ENCODE results near the gene PRPF39.

Gene PRPF39

GRCh38 chr14:45044638-45045037 is 39.3 kb upstream of the PRPF39 start:
- H3K27ac ChIP-seq = no peak overlapping the region
- TF ChIP-seq, protein P1, sequence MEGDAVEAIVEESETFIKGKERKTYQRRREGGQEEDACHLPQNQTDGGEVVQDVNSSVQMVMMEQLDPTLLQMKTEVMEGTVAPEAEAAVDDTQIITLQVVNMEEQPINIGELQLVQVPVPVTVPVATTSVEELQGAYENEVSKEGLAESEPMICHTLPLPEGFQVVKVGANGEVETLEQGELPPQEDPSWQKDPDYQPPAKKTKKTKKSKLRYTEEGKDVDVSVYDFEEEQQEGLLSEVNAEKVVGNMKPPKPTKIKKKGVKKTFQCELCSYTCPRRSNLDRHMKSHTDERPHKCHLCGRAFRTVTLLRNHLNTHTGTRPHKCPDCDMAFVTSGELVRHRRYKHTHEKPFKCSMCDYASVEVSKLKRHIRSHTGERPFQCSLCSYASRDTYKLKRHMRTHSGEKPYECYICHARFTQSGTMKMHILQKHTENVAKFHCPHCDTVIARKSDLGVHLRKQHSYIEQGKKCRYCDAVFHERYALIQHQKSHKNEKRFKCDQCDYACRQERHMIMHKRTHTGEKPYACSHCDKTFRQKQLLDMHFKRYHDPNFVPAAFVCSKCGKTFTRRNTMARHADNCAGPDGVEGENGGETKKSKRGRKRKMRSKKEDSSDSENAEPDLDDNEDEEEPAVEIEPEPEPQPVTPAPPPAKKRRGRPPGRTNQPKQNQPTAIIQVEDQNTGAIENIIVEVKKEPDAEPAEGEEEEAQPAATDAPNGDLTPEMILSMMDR (conservative IDR thresholded peaks at IDR 0.05; ENCODE audit: low read depth) = no peak
- DNase-seq (ENCODE audit: low spot score) = no peak
- CTCF ChIA-PET = interaction anchor here (0.6 kb wide), 1 partner anchor 87 kb away, joined by 7 read pairs; no protein-coding TSS in a partner anchor
- POLR2A ChIA-PET (ENCODE audit: low non-redundant PET) = no interaction called here

DNA sequence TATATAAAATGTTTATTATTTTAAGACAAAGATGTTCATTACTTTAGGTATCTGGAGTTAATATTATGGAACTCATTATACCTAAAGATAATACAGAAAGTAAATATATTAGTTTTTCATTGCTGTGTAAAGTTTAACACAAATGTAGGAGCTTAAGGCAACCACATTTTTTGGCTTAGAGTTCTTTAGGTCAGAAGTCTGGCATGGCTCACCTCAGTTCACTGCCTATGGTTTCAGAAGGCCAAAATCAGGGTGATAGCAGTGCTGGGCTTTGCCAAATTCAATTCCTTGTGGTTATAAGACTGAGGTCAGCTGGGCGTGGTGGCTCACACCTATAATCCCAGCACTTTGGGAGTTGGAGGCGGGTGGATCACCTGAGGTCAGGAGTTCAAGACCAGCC is 35.5 kb upstream of the PRPF39 start:
- TF ChIP-seq, protein P1 (conservative IDR thresholded peaks at IDR 0.05; ENCODE audit: low read depth) = no peak

DNA sequence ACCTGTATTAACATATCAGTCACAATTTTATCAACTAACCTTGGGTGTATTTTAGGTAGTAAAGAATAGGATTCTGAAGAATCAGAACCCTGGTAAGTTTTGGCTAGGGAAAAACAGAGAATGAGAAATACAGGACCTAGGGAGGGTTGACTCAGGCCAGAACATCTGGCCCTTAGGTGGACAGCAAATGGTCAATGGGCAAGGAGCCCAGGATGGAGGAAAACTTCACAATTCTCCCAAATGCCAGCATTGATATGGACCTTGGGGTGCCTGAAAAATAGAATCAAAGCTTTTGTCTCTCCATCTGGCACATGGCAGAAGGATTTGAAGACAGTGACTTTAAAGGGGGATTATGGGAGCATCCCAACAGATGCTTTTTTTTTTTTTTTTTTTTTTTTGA is 32.7 kb upstream of the PRPF39 start:
- no peak overlapping the region for H3K27ac ChIP-seq
- TF ChIP-seq, protein P1 (conservative IDR thresholded peaks at IDR 0.05; ENCODE audit: low read depth) = no peak
- DNase-seq (ENCODE audit: low spot score) = no peak
- ChIA-PET CTCF (no interaction called here), POLR2A (ENCODE audit: low non-redundant PET) (no interaction called here)

More for the DNA sequence above, 35.5 kb upstream of the PRPF39 start:
- H3K27ac ChIP-seq = no peak overlapping the region
- DNase-seq (ENCODE audit: low spot score) = no peak
- POLR2A ChIA-PET (ENCODE audit: low non-redundant PET) = no interaction called here
- CTCF ChIA-PET = no interaction called here

GRCh38 chr14:45051896-45052295 is 32.0 kb upstream of the PRPF39 start:
- DNase-seq (ENCODE audit: low spot score) = no peak
- POLR2A ChIA-PET (ENCODE audit: low non-redundant PET) = no interaction called here
- TF ChIP-seq, protein P1 (conservative IDR thresholded peaks at IDR 0.05; ENCODE audit: low read depth) = no peak
- H3K27ac ChIP-seq = no peak overlapping the region
- CTCF ChIA-PET = no interaction called here

DNA sequence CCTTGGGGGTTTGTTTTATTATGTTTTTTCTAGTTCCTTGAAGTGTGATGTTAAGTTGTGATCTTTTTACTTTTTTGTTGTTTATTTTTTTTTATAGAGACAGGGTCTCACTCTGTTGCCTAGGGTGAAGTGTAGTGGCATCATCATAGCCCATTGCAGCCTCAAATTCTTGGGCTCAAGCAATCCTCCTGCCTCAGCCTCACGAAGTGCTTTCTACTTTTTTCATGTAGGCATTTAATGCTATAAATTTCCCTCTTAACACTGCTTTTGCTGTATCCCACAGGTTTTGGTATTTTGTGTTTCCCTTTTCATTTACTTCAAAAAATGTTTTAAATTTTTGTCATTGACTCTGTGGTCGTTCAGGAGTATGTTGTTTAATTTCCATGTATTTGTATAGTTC is 26.6 kb upstream of the PRPF39 start:
- DNase-seq (ENCODE audit: low spot score) = no peak
- H3K27ac ChIP-seq = no peak overlapping the region
- TF ChIP-seq, protein P1 (conservative IDR thresholded peaks at IDR 0.05; ENCODE audit: low read depth) = no peak
- ChIA-PET POLR2A (ENCODE audit: low non-redundant PET) (no interaction called here), CTCF (no interaction called here)

DNA sequence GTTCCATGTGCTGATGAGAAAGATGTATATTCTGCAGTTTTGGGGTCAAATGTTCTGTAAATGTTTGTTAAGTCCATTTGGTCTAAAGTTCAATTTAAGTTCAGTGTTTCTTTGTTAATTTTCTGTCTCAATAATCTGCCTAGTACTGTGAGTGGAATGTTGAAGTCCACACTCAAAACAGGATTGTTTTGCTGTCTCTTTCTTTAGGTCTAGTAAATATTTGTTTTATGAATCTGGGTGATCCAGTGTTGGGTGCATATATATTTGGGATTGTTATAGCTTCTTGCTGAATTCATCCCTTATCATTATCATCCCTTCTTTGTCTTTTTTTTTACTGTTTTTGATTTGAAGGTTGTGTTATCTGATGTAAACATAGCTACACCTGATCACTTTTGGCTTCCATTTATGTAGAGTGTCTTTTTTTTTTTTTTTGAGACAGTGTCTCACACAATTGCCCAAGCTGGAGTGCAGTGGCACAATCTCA is 26.0 kb upstream of the PRPF39 start:
- TF ChIP-seq, protein P1 (conservative IDR thresholded peaks at IDR 0.05; ENCODE audit: low read depth) = no peak
- DNase-seq (ENCODE audit: low spot score) = no peak
- CTCF ChIA-PET = no interaction called here
- POLR2A ChIA-PET (ENCODE audit: low non-redundant PET) = no interaction called here
- no peak overlapping the region for H3K27ac ChIP-seq

GRCh38 chr14:45060551-45060950 is 23.4 kb upstream of the PRPF39 start:
- H3K27ac ChIP-seq = no peak overlapping the region
- CTCF ChIA-PET = no interaction called here
- POLR2A ChIA-PET (ENCODE audit: low non-redundant PET) = no interaction called here
- TF ChIP-seq, protein P1 (conservative IDR thresholded peaks at IDR 0.05; ENCODE audit: low read depth) = no peak
- DNase-seq (ENCODE audit: low spot score) = no peak
